A673 (cell line): ENCODE data around the gene AMBN. TPM values are rescaled to one million over a fixed set of nuclear protein-coding genes. Genes with fewer than 3 reads are reported as not detected.

Experiments used
- BruUV-seq: library from RNA; stranded (reverse); fragments of 400-500 nt; replicated peaks from 2 replicates; lab custom pipeline; 2021; lab: Mats Ljungman, UMichigan
- CTCF ChIA-PET: fragments of 300-600 bp; sonication (Branson Sonifier 250); formaldehyde crosslinking; loops from one replicate; lab custom pipeline; 2022; ENCODE audit warnings: antibody characterized with exemption; lab: Charles Lee
- POLR2A ChIA-PET: fragments of 300-600 bp; sonication (Branson Sonifier 250); formaldehyde crosslinking; loops from one replicate; lab custom pipeline; 2022; ENCODE audit warnings: antibody characterized with exemption; ENCODE audit not compliant: low non-redundant PET; lab: Charles Lee
- DNase-seq: peaks from one replicate; pipeline ENCODE4 v3.0.0-alpha.2; 2015; ENCODE audit warnings: low spot score
- H3K27ac ChIP-seq: fragments of 200-600 bp; sonication (generic); 2 replicates; pipeline ENCODE4 v1.5.1; 2016; ENCODE audit warnings: mixed run types, low read depth, mild to moderate bottlenecking, mixed read lengths, antibody characterized with exemption, low read length; ENCODE audit not compliant: poor library complexity, severe bottlenecking
- H3K27me3 ChIP-seq: fragments of 200-600 bp; sonication (generic); replicated peaks from 2 replicates; pipeline ENCODE4 v1.6.1; 2017; ENCODE audit warnings: mixed run types, low read depth, mild to moderate bottlenecking, mixed read lengths, antibody characterized with exemption, low read length; ENCODE audit not compliant: insufficient read depth, poor library complexity
- H3K36me3 ChIP-seq: fragments of 200-600 bp; sonication (generic); 2 replicates; pipeline ENCODE4 v1.6.1; 2016; ENCODE audit warnings: mixed run types, mild to moderate bottlenecking, mixed read lengths, antibody characterized with exemption, low read length; ENCODE audit not compliant: insufficient read depth, poor library complexity, severe bottlenecking
- H3K4me1 ChIP-seq: fragments of 200-600 bp; sonication (generic); 2 replicates; pipeline ENCODE4 v1.6.1; 2017; ENCODE audit warnings: mixed run types, mild to moderate bottlenecking, mixed read lengths, antibody characterized with exemption, low read length; ENCODE audit not compliant: insufficient read depth, poor library complexity, severe bottlenecking
- H3K4me3 ChIP-seq: fragments of 200-600 bp; sonication (generic); 2 replicates; pipeline ENCODE4 v1.5.1; 2016; ENCODE audit warnings: low read depth, mixed run types, mild to moderate bottlenecking, mixed read lengths, low read length; ENCODE audit not compliant: poor library complexity, severe bottlenecking
- H3K9me3 ChIP-seq: fragments of 200-600 bp; sonication (generic); 2 replicates; pipeline ENCODE4 v1.6.1; 2016; ENCODE audit warnings: mixed run types, low read depth, mild to moderate bottlenecking, mixed read lengths, antibody characterized with exemption, low read length; ENCODE audit not compliant: poor library complexity, severe bottlenecking
- EZH2 ChIP-seq: fragments of 200-600 bp; sonication (generic); IDR thresholded peaks from 2 replicates; pipeline ENCODE4 v1.6.1; 2017; ENCODE audit warnings: borderline replicate concordance, low read depth, mild to moderate bottlenecking, mixed read lengths, antibody characterized with exemption, low read length; ENCODE audit not compliant: poor library complexity, severe bottlenecking
- intact Hi-C: fragments of 100-400 bp; cut with micrococcal nuclease; formaldehyde crosslinking; loops from one replicate; pipeline ENCODE4 v1.10.0; 2022; ENCODE audit not compliant: unreplicated experiment
- total RNA-seq: library from RNA; stranded (reverse); gene quantifications from 2 replicates; pipeline ENCODE4 v1.2.3, GENCODE V29; 2021
- TF ChIP-seq, protein P1 (sequence below): fragments of 300-800, 200-600 bp; sonication (generic); conservative IDR thresholded peaks from 2 replicates; pipeline ENCODE4 v1.5.1; 2017; ENCODE audit warnings: low read depth, mild to moderate bottlenecking, antibody characterized with exemption, low read length, moderate library complexity, mixed read lengths

AMBN gene
- total RNA-seq, 1 experiment from 2014 or later: 2.1 TPM

GRCh38 chr4:70577220-70577927 is 14.7 kb upstream of the AMBN start:
- H3K27ac ChIP-seq: no peak overlapping the region
- no peak overlapping the region for H3K4me3 ChIP-seq
- CTCF ChIA-PET: no interaction called here
- no TSS peak for BruUV-seq
- POLR2A ChIA-PET: no interaction called here
- intact Hi-C loops: no loop called here
- no peaks in the 10 kb centered on the region for H3K27me3 ChIP-seq
- H3K4me1 ChIP-seq: no peaks in the 10 kb centered on the region
- no peaks in the 10 kb centered on the region for H3K36me3 ChIP-seq
- H3K9me3 ChIP-seq: no peaks in the 10 kb centered on the region
- DNase-seq: no peak
- TF ChIP-seq, protein P1, sequence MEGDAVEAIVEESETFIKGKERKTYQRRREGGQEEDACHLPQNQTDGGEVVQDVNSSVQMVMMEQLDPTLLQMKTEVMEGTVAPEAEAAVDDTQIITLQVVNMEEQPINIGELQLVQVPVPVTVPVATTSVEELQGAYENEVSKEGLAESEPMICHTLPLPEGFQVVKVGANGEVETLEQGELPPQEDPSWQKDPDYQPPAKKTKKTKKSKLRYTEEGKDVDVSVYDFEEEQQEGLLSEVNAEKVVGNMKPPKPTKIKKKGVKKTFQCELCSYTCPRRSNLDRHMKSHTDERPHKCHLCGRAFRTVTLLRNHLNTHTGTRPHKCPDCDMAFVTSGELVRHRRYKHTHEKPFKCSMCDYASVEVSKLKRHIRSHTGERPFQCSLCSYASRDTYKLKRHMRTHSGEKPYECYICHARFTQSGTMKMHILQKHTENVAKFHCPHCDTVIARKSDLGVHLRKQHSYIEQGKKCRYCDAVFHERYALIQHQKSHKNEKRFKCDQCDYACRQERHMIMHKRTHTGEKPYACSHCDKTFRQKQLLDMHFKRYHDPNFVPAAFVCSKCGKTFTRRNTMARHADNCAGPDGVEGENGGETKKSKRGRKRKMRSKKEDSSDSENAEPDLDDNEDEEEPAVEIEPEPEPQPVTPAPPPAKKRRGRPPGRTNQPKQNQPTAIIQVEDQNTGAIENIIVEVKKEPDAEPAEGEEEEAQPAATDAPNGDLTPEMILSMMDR: no peak
- TF ChIP-seq EZH2: no peak

DNA sequence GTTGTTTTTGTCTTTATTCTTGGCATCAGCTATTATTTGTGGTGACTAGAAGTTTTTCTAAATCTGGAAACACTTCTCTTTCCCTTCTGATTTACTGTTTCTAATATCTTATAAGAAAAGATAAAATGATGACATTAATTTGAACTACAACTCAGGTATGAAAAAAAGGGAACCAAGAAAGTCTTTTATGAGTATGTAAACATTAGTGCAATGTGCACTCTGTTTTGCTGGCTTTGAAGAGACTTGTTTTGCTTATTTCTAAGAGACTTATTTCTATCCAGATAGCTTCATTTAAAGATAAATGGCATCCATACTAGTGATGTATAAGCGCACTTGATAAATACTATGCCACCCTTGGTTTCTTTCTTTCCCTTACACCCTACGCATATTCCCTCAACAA is 10.1 kb upstream of the AMBN start:
- ChIA-PET POLR2A (no interaction called here), CTCF (no interaction called here)
- H3K9me3 ChIP-seq: no peaks in the 10 kb centered on the region
- no peak overlapping the region for H3K4me3 ChIP-seq
- TF ChIP-seq, protein P1: no peak
- no peak for TF ChIP-seq EZH2
- intact Hi-C loops: no loop called here
- no peaks in the 10 kb centered on the region for H3K27me3 ChIP-seq
- DNase-seq: no peak
- H3K36me3 ChIP-seq: no peaks in the 10 kb centered on the region
- H3K27ac ChIP-seq: no peak overlapping the region
- H3K4me1 ChIP-seq: no peaks in the 10 kb centered on the region
- BruUV-seq: no TSS peak

GRCh38 chr4:70583952-70584834 is 7.9 kb upstream of the AMBN start:
- ChIA-PET CTCF (no interaction called here), POLR2A (no interaction called here)

More at GRCh38 chr4:70583952-70584834, 7.9 kb upstream of the AMBN start:
- Histone ChIP-seq H3K27ac (no peak overlapping the region), H3K27me3 (no peaks in the 10 kb centered on the region), H3K36me3 (no peaks in the 10 kb centered on the region), H3K4me3 (no peak overlapping the region), H3K9me3 (no peaks in the 10 kb centered on the region), H3K4me1 (no peaks in the 10 kb centered on the region)
- no TSS peak for BruUV-seq
- no peak for DNase-seq
- no peak for TF ChIP-seq EZH2
- TF ChIP-seq, protein P1: no peak
- intact Hi-C loops: no loop called here
